Neural progenitor cell (in vitro differentiated cells): ENCODE results near the gene PSMD5. TPM values are rescaled to one million over a fixed set of nuclear protein-coding genes. Genes with fewer than 3 reads are reported as not detected.
"Not testable (repeated sequence)": the region's sequence is repeated elsewhere in the genome, so short reads cannot be mapped to it uniquely, and the experiment has no call there.

Experiments
- DNase-seq: peaks from one replicate; pipeline ENCODE4 v3.0.0-alpha.2; 2016; ENCODE audit warnings: low spot score
- H2AFZ ChIP-seq: fragments of 200-600 bp; sonication (generic); replicated peaks from 2 replicates; pipeline ENCODE4 v1.6.1; 2016; ENCODE audit warnings: antibody characterized with exemption
- H3F3A ChIP-seq: fragments of 200-600 bp; sonication (generic); 2 replicates; pipeline ENCODE4 v1.6.1; 2016; ENCODE audit warnings: antibody characterized with exemption, low read depth
- H3K27ac ChIP-seq: fragments of 200-600 bp; sonication (generic); 2 replicates; pipeline ENCODE4 v1.5.1; 2016; ENCODE audit warnings: mild to moderate bottlenecking
- H3K27me3 ChIP-seq: fragments of 200-600 bp; sonication (generic); 2 replicates; pipeline ENCODE4 v1.6.1; 2016; ENCODE audit warnings: mild to moderate bottlenecking, moderate library complexity
- H3K36me3 ChIP-seq: fragments of 200-600 bp; sonication (generic); 2 replicates; pipeline ENCODE4 v1.5.1; 2016
- H3K4me1 ChIP-seq: fragments of 200-600 bp; sonication (generic); 2 replicates; pipeline ENCODE4 v1.6.1; 2016; ENCODE audit warnings: mixed run types
- H3K4me2 ChIP-seq: fragments of 200-600 bp; sonication (generic); 2 replicates; pipeline ENCODE4 v1.6.1; 2016
- H3K4me3 ChIP-seq: fragments of 200-600 bp; sonication (generic); 2 replicates; pipeline ENCODE4 v1.5.1; 2016
- H3K79me2 ChIP-seq: fragments of 200-600 bp; sonication (generic); 2 replicates; pipeline ENCODE4 v1.6.1; 2016; ENCODE audit warnings: low read depth
- H3K9ac ChIP-seq: fragments of 200-600 bp; sonication (generic); 2 replicates; pipeline ENCODE4 v1.6.1; 2016
- H3K9me3 ChIP-seq: fragments of 200-600 bp; sonication (generic); 2 replicates; pipeline ENCODE4 v1.5.1; 2016; ENCODE audit warnings: low read depth
- H4K20me1 ChIP-seq: fragments of 200-600 bp; sonication (generic); 2 replicates; pipeline ENCODE4 v1.6.1; 2016; ENCODE audit warnings: low read depth
- H3K27ac Mint-ChIP-seq: 3 replicates; pipeline ENCODE4 v1.8.0; 2021; ENCODE audit warnings: mixed read lengths
- H3K27me3 Mint-ChIP-seq: 2 replicates; pipeline ENCODE4 v1.8.0; 2022; ENCODE audit warnings: low read depth, mild to moderate bottlenecking, inconsistent platforms, moderate library complexity, mixed read lengths; ENCODE audit not compliant: insufficient read depth
- H3K36me3 Mint-ChIP-seq: 3 replicates; pipeline ENCODE4 v1.8.0; 2021; ENCODE audit warnings: mixed read lengths
- H3K4me1 Mint-ChIP-seq: 3 replicates; pipeline ENCODE4 v1.8.0; 2021; ENCODE audit warnings: mixed read lengths
- H3K4me3 Mint-ChIP-seq: 3 replicates; pipeline ENCODE4 v1.8.0; 2021; ENCODE audit warnings: mild to moderate bottlenecking, moderate library complexity, mixed read lengths
- H3K9me3 Mint-ChIP-seq: 3 replicates; pipeline ENCODE4 v1.8.0; 2020; ENCODE audit warnings: mixed read lengths
- EZH2 ChIP-seq: fragments of 200-600 bp; sonication (generic); IDR thresholded peaks from 2 replicates; pipeline ENCODE4 v1.6.1; 2017; ENCODE audit warnings: antibody characterized with exemption, mild to moderate bottlenecking, moderate library complexity
- EZH2phosphoT487 ChIP-seq: fragments of 200-600 bp; sonication (generic); IDR thresholded peaks from 2 replicates; pipeline ENCODE4 v1.6.1; 2017; ENCODE audit warnings: antibody characterized with exemption
- total RNA-seq: library from RNA; depleted of rRNA; stranded (reverse); fragments of >200 nt; gene quantifications from 2 replicates; pipeline ENCODE4 v1.2.3, GENCODE V29; 2015; ENCODE audit warnings: low replicate concordance
- TF ChIP-seq, protein P1 (sequence below): fragments of 200-600 bp; sonication (generic); IDR thresholded peaks from 2 replicates; pipeline ENCODE4 v1.5.1; 2017; ENCODE audit warnings: antibody characterized with exemption, mild to moderate bottlenecking

PSMD5 gene
- total RNA-seq, 1 donor from 2014 or later, result 8.7 TPM

- TF ChIP-seq EZH2phosphoT487 (no peak), EZH2 (no peak)
- TF ChIP-seq, protein P1, sequence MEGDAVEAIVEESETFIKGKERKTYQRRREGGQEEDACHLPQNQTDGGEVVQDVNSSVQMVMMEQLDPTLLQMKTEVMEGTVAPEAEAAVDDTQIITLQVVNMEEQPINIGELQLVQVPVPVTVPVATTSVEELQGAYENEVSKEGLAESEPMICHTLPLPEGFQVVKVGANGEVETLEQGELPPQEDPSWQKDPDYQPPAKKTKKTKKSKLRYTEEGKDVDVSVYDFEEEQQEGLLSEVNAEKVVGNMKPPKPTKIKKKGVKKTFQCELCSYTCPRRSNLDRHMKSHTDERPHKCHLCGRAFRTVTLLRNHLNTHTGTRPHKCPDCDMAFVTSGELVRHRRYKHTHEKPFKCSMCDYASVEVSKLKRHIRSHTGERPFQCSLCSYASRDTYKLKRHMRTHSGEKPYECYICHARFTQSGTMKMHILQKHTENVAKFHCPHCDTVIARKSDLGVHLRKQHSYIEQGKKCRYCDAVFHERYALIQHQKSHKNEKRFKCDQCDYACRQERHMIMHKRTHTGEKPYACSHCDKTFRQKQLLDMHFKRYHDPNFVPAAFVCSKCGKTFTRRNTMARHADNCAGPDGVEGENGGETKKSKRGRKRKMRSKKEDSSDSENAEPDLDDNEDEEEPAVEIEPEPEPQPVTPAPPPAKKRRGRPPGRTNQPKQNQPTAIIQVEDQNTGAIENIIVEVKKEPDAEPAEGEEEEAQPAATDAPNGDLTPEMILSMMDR, result no peak
- H3K36me3 Mint-ChIP-seq, result peaks cover 19% of the 10 kb centered on the region
- no peak overlapping the region for H3K27ac Mint-ChIP-seq
- H3K4me2 ChIP-seq, result no peak overlapping the region
- no peaks in the 10 kb centered on the region for H3K36me3 ChIP-seq
- H3K27me3 ChIP-seq, result no peaks in the 10 kb centered on the region
- no peaks in the 10 kb centered on the region for H3K4me1 Mint-ChIP-seq
- no peak overlapping the region for H3K4me3 ChIP-seq
- no peaks in the 10 kb centered on the region for H3K27me3 Mint-ChIP-seq
- no peak overlapping the region for H3K4me3 Mint-ChIP-seq
- H3K27ac ChIP-seq, result no peak overlapping the region
- peaks cover 39% of the 10 kb centered on the region for H3K9me3 Mint-ChIP-seq
- H3K9me3 ChIP-seq, result peaks cover 12% of the 10 kb centered on the region
- no peak overlapping the region for H3K9ac ChIP-seq
- no peaks in the 10 kb centered on the region for H3K79me2 ChIP-seq
- no peak for DNase-seq
- no peak overlapping the region for H2AFZ ChIP-seq
- H3K4me1 ChIP-seq, result no peaks in the 10 kb centered on the region
- no peaks in the 10 kb centered on the region for H3F3A ChIP-seq
- H4K20me1 ChIP-seq, result no peaks in the 10 kb centered on the region
These were observed 34.9 kb downstream of the PSMD5 start for GRCh38 chr9:120807607-120808379.

DNA sequence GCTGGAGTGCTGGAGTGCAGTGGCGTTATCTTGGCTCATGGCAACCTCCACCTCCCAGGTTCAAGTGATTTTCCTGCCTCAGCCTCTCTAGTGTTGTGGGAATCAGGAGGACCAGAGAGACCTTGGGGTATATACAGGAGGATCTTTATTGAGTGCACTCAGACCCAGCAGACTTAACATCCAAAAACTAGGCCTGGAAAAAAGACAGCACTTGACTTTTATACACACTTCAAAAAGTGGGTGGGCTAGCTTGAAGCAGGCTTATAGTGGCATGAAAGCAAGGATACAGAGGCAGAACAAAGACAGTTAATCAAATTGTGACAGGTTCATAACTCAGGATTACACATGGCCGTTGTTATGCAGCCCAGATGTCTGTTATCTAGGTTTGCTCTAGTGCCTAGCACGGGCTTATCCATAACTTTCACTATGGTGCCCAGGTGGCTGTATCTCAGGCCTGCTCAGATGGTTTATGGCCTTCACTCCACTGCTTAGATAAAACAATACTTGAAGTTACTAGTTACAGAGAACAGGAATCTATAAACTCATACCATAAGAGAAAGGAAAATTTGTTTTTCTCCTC, 37.8 kb downstream of the PSMD5 start:
- not testable (repeated sequence) for H3K9ac ChIP-seq, H3K79me2 ChIP-seq, H3K27me3 Mint-ChIP-seq, H3K4me3 ChIP-seq, H3K4me2 ChIP-seq, H3F3A ChIP-seq, H3K27ac Mint-ChIP-seq, H3K4me1 Mint-ChIP-seq, H3K4me1 ChIP-seq, DNase-seq, H3K36me3 ChIP-seq, H3K4me3 Mint-ChIP-seq, H3K27ac ChIP-seq, H2AFZ ChIP-seq, H3K27me3 ChIP-seq, H4K20me1 ChIP-seq
- peaks cover 39% of the 10 kb centered on the region for H3K9me3 Mint-ChIP-seq
- peaks cover 12% of the 10 kb centered on the region for H3K9me3 ChIP-seq
- peaks cover 19% of the 10 kb centered on the region for H3K36me3 Mint-ChIP-seq

- no peak for DNase-seq
- no peak overlapping the region for H3K4me2 ChIP-seq
- Mint-ChIP-seq H3K27me3 (no peaks in the 10 kb centered on the region), H3K4me1 (no peaks in the 10 kb centered on the region), H3K27ac (no peak overlapping the region), H3K9me3 (peaks cover 18% of the 10 kb centered on the region), H3K36me3 (peaks cover 9% of the 10 kb centered on the region), H3K4me3 (no peak overlapping the region)
- H3K79me2 ChIP-seq, result no peaks in the 10 kb centered on the region
- peaks cover under 1% of the 10 kb centered on the region for H3K9me3 ChIP-seq
- no peaks in the 10 kb centered on the region for H3K27me3 ChIP-seq
- H3K27ac ChIP-seq, result no peak overlapping the region
- H3K9ac ChIP-seq, result no peak overlapping the region
- H3K4me3 ChIP-seq, result no peak overlapping the region
- no peak overlapping the region for H2AFZ ChIP-seq
- H3K4me1 ChIP-seq, result no peaks in the 10 kb centered on the region
- no peaks in the 10 kb centered on the region for H4K20me1 ChIP-seq
- no peaks in the 10 kb centered on the region for H3K36me3 ChIP-seq
- no peaks in the 10 kb centered on the region for H3F3A ChIP-seq
- TF ChIP-seq, protein P1, result no peak
- TF ChIP-seq EZH2 (no peak), EZH2phosphoT487 (no peak)
These were observed 41.3 kb downstream of the PSMD5 start for GRCh38 chr9:120801441-120801840.
